ENCODE measurements around the gene CD99L2.
"Not testable (repeated sequence)": the region's sequence is repeated elsewhere in the genome, so short reads cannot be mapped to it uniquely, and the experiment has no call there.

The CD99L2 gene

GRCh38 chrX:150897421-150898320, 797 bp downstream of the CD99L2 start:
- no peak for DNase-seq (ENCODE audit: low read depth in 2 of 2, low spot score in 1 of 2)

GRCh38 chrX:150896632-150897031, 1.8 kb downstream of the CD99L2 start:
- DNase-seq (ENCODE audit: low read depth in 2 of 2, low spot score in 1 of 2), result no peak

GRCh38 chrX:150893936-150894335, 4.5 kb downstream of the CD99L2 start:
- no peak for DNase-seq (ENCODE audit: low read depth in 2 of 2, low spot score in 1 of 2)

- no peak for DNase-seq (ENCODE audit: low read depth in 2 of 2, low spot score in 1 of 2)
Measured at GRCh38 chrX:150889131-150889530, 9.3 kb downstream of the CD99L2 start.

GRCh38 chrX:150887906-150888465, 10.5 kb downstream of the CD99L2 start:
- no peak for DNase-seq (ENCODE audit: low read depth in 2 of 2, low spot score in 1 of 2)

GRCh38 chrX:150887268-150887667, 11.2 kb downstream of the CD99L2 start:
- DNase-seq (ENCODE audit: low read depth in 2 of 2, low spot score in 1 of 2), result not testable (repeated sequence)

- no peak for DNase-seq (ENCODE audit: low read depth in 2 of 2, low spot score in 1 of 2)
Measured at GRCh38 chrX:150886381-150886780, 12.1 kb downstream of the CD99L2 start.

- no peak for DNase-seq (ENCODE audit: low read depth in 2 of 2, low spot score in 1 of 2)
Measured at GRCh38 chrX:150880808-150881165, 17.7 kb downstream of the CD99L2 start.

GRCh38 chrX:150879855-150880807, 18.3 kb downstream of the CD99L2 start:
- no peak for DNase-seq (ENCODE audit: low read depth in 2 of 2, low spot score in 1 of 2)

- DNase-seq (ENCODE audit: low read depth in 2 of 2, low spot score in 1 of 2), result not testable (repeated sequence)
Measured at GRCh38 chrX:150875621-150876020, 22.8 kb downstream of the CD99L2 start.

GRCh38 chrX:150874448-150874847, 24.0 kb downstream of the CD99L2 start:
- DNase-seq (ENCODE audit: low read depth in 2 of 2, low spot score in 1 of 2), result no peak

- DNase-seq (ENCODE audit: low read depth in 2 of 2, low spot score in 1 of 2), result no peak
Measured at GRCh38 chrX:150873616-150874015, 24.9 kb downstream of the CD99L2 start.

GRCh38 chrX:150872773-150873336, 25.6 kb downstream of the CD99L2 start:
- DNase-seq (ENCODE audit: low read depth in 2 of 2, low spot score in 1 of 2), result no peak

- DNase-seq (ENCODE audit: low read depth in 2 of 2, low spot score in 1 of 2), result no peak
Measured at GRCh38 chrX:150871341-150871811, 27.1 kb downstream of the CD99L2 start.

GRCh38 chrX:150870487-150871340, 27.8 kb downstream of the CD99L2 start:
- DNase-seq (ENCODE audit: low read depth in 2 of 2, low spot score in 1 of 2), result no peak

- DNase-seq (ENCODE audit: low read depth in 2 of 2, low spot score in 1 of 2), result no peak
Measured at GRCh38 chrX:150870029-150870428, 28.4 kb downstream of the CD99L2 start.

- no peak for DNase-seq (ENCODE audit: low read depth in 2 of 2, low spot score in 1 of 2)
Measured at GRCh38 chrX:150869450-150869849, 29.0 kb downstream of the CD99L2 start.

GRCh38 chrX:150868625-150869024, 29.8 kb downstream of the CD99L2 start:
- no peak for DNase-seq (ENCODE audit: low read depth in 2 of 2, low spot score in 1 of 2)

- DNase-seq (ENCODE audit: low read depth in 2 of 2, low spot score in 1 of 2), result no peak
Measured at GRCh38 chrX:150864127-150864526, 34.3 kb downstream of the CD99L2 start.

- no peak for DNase-seq (ENCODE audit: low read depth in 2 of 2, low spot score in 1 of 2)
Measured at GRCh38 chrX:150863191-150863590, 35.3 kb downstream of the CD99L2 start.

All from stimulated activated CD8-positive, alpha-beta memory T cell treated with anti-CD3 and anti-CD28 coated beads, Interleukin-4, amount 100 ng/mL, for 1 hour (primary cell).